OCI-LY7 (cell line): ENCODE measurements around the gene RAX. TPM values are rescaled to one million over a fixed set of nuclear protein-coding genes. Genes with fewer than 3 reads are reported as not detected.

Source experiments
- BruUV-seq: library from RNA; stranded (reverse); fragments of 400-500 nt; replicated peaks from 2 replicates; lab custom pipeline; 2021; lab: Mats Ljungman, UMichigan
- CTCF ChIA-PET: fragments of 300-600 bp; sonication (Branson Sonifier 250); formaldehyde crosslinking; loops from one replicate; lab custom pipeline; 2022; ENCODE audit warnings: antibody characterized with exemption; ENCODE audit not compliant: unreplicated experiment; lab: Charles Lee
- POLR2A ChIA-PET: fragments of 300-600 bp; sonication (Branson Sonifier 250); formaldehyde crosslinking; loops from one replicate; lab custom pipeline; 2022; ENCODE audit warnings: antibody characterized with exemption; lab: Charles Lee
- DNase-seq: peaks from one replicate; pipeline ENCODE4 v3.0.0-alpha.2; 2015; ENCODE audit warnings: low spot score
- H2AFZ ChIP-seq: fragments of 200-600 bp; sonication (generic), shearing (Covaris generic); 2 replicates; pipeline ENCODE4 v1.6.1; 2014; ENCODE audit warnings: mild to moderate bottlenecking, antibody characterized with exemption, low read length, moderate library complexity
- H3K27ac ChIP-seq: fragments of 200-600 bp; sonication (generic); 2 replicates; pipeline ENCODE4 v1.5.1; 2014; ENCODE audit warnings: mixed run types, low read depth, mild to moderate bottlenecking, moderate library complexity, low read length, inconsistent platforms; ENCODE audit not compliant: poor library complexity, severe bottlenecking
- H3K36me3 ChIP-seq: fragments of 200-600 bp; sonication (generic); 2 replicates; pipeline ENCODE4 v1.6.1; 2014; ENCODE audit warnings: mild to moderate bottlenecking, antibody characterized with exemption, low read length, moderate library complexity, mixed read lengths; ENCODE audit not compliant: insufficient read depth
- H3K4me1 ChIP-seq: fragments of 200-600 bp; sonication (generic); 2 replicates; pipeline ENCODE4 v1.5.1; 2014; ENCODE audit warnings: mild to moderate bottlenecking, low read length; ENCODE audit not compliant: insufficient read depth, poor library complexity, severe bottlenecking
- H3K4me2 ChIP-seq: fragments of 200-600 bp; sonication (generic); 2 replicates; pipeline ENCODE4 v1.6.1; 2014; ENCODE audit warnings: mild to moderate bottlenecking, low read length
- H3K4me3 ChIP-seq: fragments of 200-600 bp; sonication (generic); 2 replicates; pipeline ENCODE4 v1.5.1; 2014; ENCODE audit warnings: mild to moderate bottlenecking, low read depth, low read length; ENCODE audit not compliant: poor library complexity, severe bottlenecking
- H3K79me2 ChIP-seq: fragments of 200-600 bp; sonication (generic); 2 replicates; pipeline ENCODE4 v1.6.1; 2016; ENCODE audit warnings: low read depth, mild to moderate bottlenecking, low read length, moderate library complexity, mixed read lengths; ENCODE audit not compliant: insufficient read depth
- H3K9me2 ChIP-seq: fragments of 200-600 bp; sonication (generic); 2 replicates; pipeline ENCODE4 v1.6.1; 2016; ENCODE audit warnings: mild to moderate bottlenecking, low read length, mixed read lengths; ENCODE audit not compliant: insufficient read depth
- H3K9me3 ChIP-seq: fragments of 200-600 bp; sonication (generic); 2 replicates; pipeline ENCODE4 v1.6.1; 2014; ENCODE audit warnings: mild to moderate bottlenecking, mixed run types, low read length, mixed read lengths
- H4K20me1 ChIP-seq: fragments of 200-600 bp; sonication (generic); 2 replicates; pipeline ENCODE4 v1.6.1; 2014; ENCODE audit warnings: mild to moderate bottlenecking, antibody characterized with exemption, low read length, moderate library complexity, mixed read lengths; ENCODE audit not compliant: insufficient read depth
- CTCF ChIP-seq: fragments of 200-600 bp; sonication (generic); conservative IDR thresholded peaks from 2 replicates; pipeline ENCODE4 v1.5.1; 2014; ENCODE audit warnings: mild to moderate bottlenecking, antibody characterized with exemption, low read length, moderate library complexity, mixed read lengths
- EZH2phosphoT487 ChIP-seq: fragments of 200-600 bp; sonication (generic); IDR thresholded peaks from 2 replicates; pipeline ENCODE4 v1.6.1; 2018; ENCODE audit warnings: low read depth, borderline replicate concordance, mild to moderate bottlenecking, mixed run types, antibody characterized with exemption, low read length, moderate library complexity, mixed read lengths
- intact Hi-C: fragments of 100-400 bp; cut with micrococcal nuclease; formaldehyde crosslinking; loops from one replicate; pipeline ENCODE4 v1.10.0; 2022; ENCODE audit not compliant: unreplicated experiment
- total RNA-seq, 2 experiments: library from RNA; depleted of rRNA in 1 of 2; stranded (reverse); fragments of >200 nt in 1 of 2; shearing (Covaris generic) in 1 of 2; gene quantifications; 2 replicates each; pipeline ENCODE4 v1.2.3, GENCODE V29; 2014 to 2022

RAX gene
- total RNA-seq, 2 experiments from 2014 or later = not detected

GRCh38 chr18:59249199-59249774 lies 24.0 kb downstream of the RAX start:
- Histone ChIP-seq H3K79me2 (no peaks in the 10 kb centered on the region), H2AFZ (no peak overlapping the region), H3K9me3 (no peaks in the 10 kb centered on the region), H3K36me3 (no peaks in the 10 kb centered on the region), H3K4me2 (no peak overlapping the region), H4K20me1 (no peaks in the 10 kb centered on the region), H3K4me1 (no peaks in the 10 kb centered on the region), H3K4me3 (no peak overlapping the region), H3K9me2 (no peaks in the 10 kb centered on the region), H3K27ac (no peak overlapping the region)
- TF ChIP-seq CTCF = peak; percentile 71
- TF ChIP-seq EZH2phosphoT487 = no peak
- BruUV-seq = no TSS peak
- ChIA-PET POLR2A (interaction anchor here (0.7 kb wide), 1 partner anchor 206 kb away, joined by 3 read pairs; no protein-coding TSS in a partner anchor), CTCF (interaction anchor here (1.7 kb wide), 1 partner anchor 153 kb away, joined by 5 read pairs; no protein-coding TSS in a partner anchor)
- intact Hi-C loops = loop anchor here (2.0 kb wide), 1 partner anchor 154 kb away; no protein-coding TSS in a partner anchor
- DNase-seq = peak; percentile 23

DNA sequence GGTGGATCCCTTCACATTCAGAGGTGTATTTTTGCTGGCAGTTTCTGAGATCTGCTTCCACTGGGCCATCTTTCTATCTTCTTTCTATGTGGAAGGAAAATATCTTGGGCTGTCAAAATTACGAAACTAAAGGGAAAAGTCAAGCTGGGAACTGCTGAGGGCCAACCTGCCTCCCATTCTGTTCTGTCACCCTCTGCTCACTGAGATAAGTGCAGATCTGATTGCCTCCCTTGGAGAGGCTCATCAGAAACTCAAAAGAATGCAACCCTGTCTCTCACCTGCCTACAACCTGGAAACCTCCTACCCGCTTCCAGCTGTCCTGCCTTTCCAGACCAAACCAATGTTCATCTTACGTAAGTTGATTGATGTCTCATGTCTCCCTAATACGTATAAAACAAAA lies 26.5 kb downstream of the RAX start:
- intact Hi-C loops = no loop called here

More for the DNA sequence above, 26.5 kb downstream of the RAX start:
- Histone ChIP-seq H2AFZ (no peak overlapping the region), H4K20me1 (no peaks in the 10 kb centered on the region), H3K36me3 (no peaks in the 10 kb centered on the region), H3K4me2 (no peak overlapping the region), H3K4me1 (no peaks in the 10 kb centered on the region), H3K4me3 (no peak overlapping the region), H3K9me3 (no peaks in the 10 kb centered on the region), H3K27ac (no peak overlapping the region), H3K79me2 (no peaks in the 10 kb centered on the region), H3K9me2 (no peaks in the 10 kb centered on the region)
- ChIA-PET POLR2A (no interaction called here), CTCF (no interaction called here)
- DNase-seq = no peak
- no peak for TF ChIP-seq CTCF
- TF ChIP-seq EZH2phosphoT487 = no peak
- no TSS peak for BruUV-seq
